HepG2 (cell line): ENCODE measurements around the gene MARVELD3. TPM values are rescaled to one million over a fixed set of nuclear protein-coding genes. Genes with fewer than 3 reads are reported as not detected.
"Not testable (repeated sequence)": the region's sequence is repeated elsewhere in the genome, so short reads cannot be mapped to it uniquely, and the experiment has no call there.

Source experiments
- ATF7 ChIP-seq, 2 experiments: fragments of 450-650 bp in 1 of 2; sonication (generic) in 1 of 2; formaldehyde crosslinking in 1 of 2; IDR thresholded peaks; 2 replicates each; pipeline versions ENCODE4 v1.4.0 to v1.6.1; 2016 to 2020; ENCODE audit warnings: antibody characterized with exemption in 1 of 2, mild to moderate bottlenecking in 1 of 2, missing genetic modification reagents in 1 of 2
- BCL6 ChIP-seq: IDR thresholded peaks from 2 replicates; pipeline ENCODE4 v1.6.1; 2016; ENCODE audit warnings: missing genetic modification reagents, missing compliant biosample characterization
- CHD4 ChIP-seq: fragments of 200-600 bp; sonication (generic); IDR thresholded peaks from 2 replicates; pipeline ENCODE4 v1.7.0; 2017; ENCODE audit warnings: mild to moderate bottlenecking, low read length, borderline replicate concordance
- FOXA1 ChIP-seq, 2 experiments: fragments of 450-650 bp in 1 of 2; sonication (generic) in 1 of 2; formaldehyde crosslinking in 1 of 2; IDR thresholded peaks; 2 replicates each; pipeline versions ENCODE4 v1.4.0 to v1.6.1; 2016 to 2020; ENCODE audit warnings: missing genetic modification reagents in 1 of 2
- FOXK2 ChIP-seq: fragments of 450-650 bp; IDR thresholded peaks from 2 replicates; pipeline ENCODE4 v1.6.1; 2016
- FOXO1 ChIP-seq: sonication (generic); formaldehyde crosslinking; IDR thresholded peaks from 2 replicates; pipeline ENCODE4 v1.4.0; 2020; ENCODE audit warnings: missing genetic modification reagents
- HNF1B ChIP-seq: sonication (generic); formaldehyde crosslinking; IDR thresholded peaks from 2 replicates; pipeline ENCODE4 v1.5.1; 2020; ENCODE audit warnings: mild to moderate bottlenecking, moderate library complexity, missing genetic modification reagents
- IRF2 ChIP-seq: IDR thresholded peaks from 2 replicates; pipeline ENCODE4 v1.6.1; 2018; ENCODE audit warnings: missing genetic modification reagents, missing compliant biosample characterization
- JUNB ChIP-seq: sonication (generic); formaldehyde crosslinking; IDR thresholded peaks from 2 replicates; pipeline ENCODE4 v1.8.0; 2022; ENCODE audit warnings: missing genetic modification reagents, mild to moderate bottlenecking, borderline replicate concordance
- NFIC ChIP-seq: IDR thresholded peaks from 2 replicates; pipeline ENCODE4 v1.6.1; 2012; ENCODE audit warnings: mild to moderate bottlenecking, low read length, inconsistent platforms
- SKI ChIP-seq: fragments of 450-650 bp; IDR thresholded peaks from one replicate; pipeline ENCODE4 v1.6.1; 2018; ENCODE audit warnings: mild to moderate bottlenecking; ENCODE audit not compliant: partially characterized antibody
- SOX13 ChIP-seq, 3 experiments: fragments of 450-650 bp in 1 of 3; sonication (generic) in 1 of 3; formaldehyde crosslinking in 1 of 3; IDR thresholded peaks in 2 of 3; conservative IDR thresholded peaks in 1 of 3; 2 replicates each; pipeline versions ENCODE4 v1.5.0 to v1.6.1; 2016 to 2020; ENCODE audit warnings: antibody characterized with exemption in 1 of 3, mild to moderate bottlenecking in 1 of 3, missing compliant biosample characterization in 1 of 3, missing genetic modification reagents in 1 of 3, moderate library complexity in 1 of 3
- SOX5 ChIP-seq: IDR thresholded peaks from 2 replicates; pipeline ENCODE4 v1.6.1; 2016; ENCODE audit warnings: borderline replicate concordance
- TARDBP ChIP-seq: sonication (generic); formaldehyde crosslinking; IDR thresholded peaks from 2 replicates; pipeline ENCODE4 v1.8.0; 2022; ENCODE audit warnings: mild to moderate bottlenecking, missing genetic modification reagents
- THAP11 ChIP-seq: IDR thresholded peaks from 2 replicates; pipeline ENCODE4 v1.6.1; 2016; ENCODE audit warnings: missing biosample characterization, missing genetic modification reagents
- ZNF652 ChIP-seq: IDR thresholded peaks from 2 replicates; pipeline ENCODE4 v1.6.1; 2016; ENCODE audit warnings: low read depth, borderline replicate concordance
- ZNF710 ChIP-seq: sonication (generic); formaldehyde crosslinking; IDR thresholded peaks from 2 replicates; pipeline ENCODE4 v1.5.0; 2020; ENCODE audit warnings: mild to moderate bottlenecking, missing genetic modification reagents, borderline replicate concordance
- polyA plus RNA-seq, 8 experiments: library from polyadenylated mRNA; depleted of rRNA in 3 of 8; stranded (reverse) in 7 of 8; unstranded in 1 of 8; fragments of >200 nt; fragmentation: Illumina TruSeq in 4 of 8; extraction: Trizol in 4 of 8; gene quantifications; 2 replicates each; pipeline versions ENCODE4 v1.2.1 to v1.2.3, GENCODE V29; 2011 to 2016; ENCODE audit warnings: low read depth in 4 of 8, missing spikeins in 1 of 8, mixed read lengths in 1 of 8; ENCODE audit not compliant: insufficient read depth in 1 of 8
- total RNA-seq, 5 experiments: library from RNA; depleted of rRNA; stranded (reverse); fragments of >200 nt; fragmentation: Illumina TruSeq; extraction: Trizol; gene quantifications; 2 replicates each; pipeline ENCODE4 v1.2.3, GENCODE V29; 2016; ENCODE audit warnings: low read depth in 1 of 5
- TF ChIP-seq, protein P1 (sequence below): sonication (generic); formaldehyde crosslinking; IDR thresholded peaks from 2 replicates; pipeline ENCODE4 v1.5.1; 2020; ENCODE audit warnings: mild to moderate bottlenecking, missing genetic modification reagents
- TF ChIP-seq, protein P2 (sequence below): sonication (generic); formaldehyde crosslinking; IDR thresholded peaks from 2 replicates; pipeline ENCODE4 v1.4.0; 2020; ENCODE audit warnings: missing genetic modification reagents, mild to moderate bottlenecking, borderline replicate concordance

Gene MARVELD3
- total and polyA plus RNA-seq, 2 of the 13 experiments (the other 11 are each of a cell fraction or from before 2014, with no cell fraction given) = 4.8 to 5.6 TPM

DNA sequence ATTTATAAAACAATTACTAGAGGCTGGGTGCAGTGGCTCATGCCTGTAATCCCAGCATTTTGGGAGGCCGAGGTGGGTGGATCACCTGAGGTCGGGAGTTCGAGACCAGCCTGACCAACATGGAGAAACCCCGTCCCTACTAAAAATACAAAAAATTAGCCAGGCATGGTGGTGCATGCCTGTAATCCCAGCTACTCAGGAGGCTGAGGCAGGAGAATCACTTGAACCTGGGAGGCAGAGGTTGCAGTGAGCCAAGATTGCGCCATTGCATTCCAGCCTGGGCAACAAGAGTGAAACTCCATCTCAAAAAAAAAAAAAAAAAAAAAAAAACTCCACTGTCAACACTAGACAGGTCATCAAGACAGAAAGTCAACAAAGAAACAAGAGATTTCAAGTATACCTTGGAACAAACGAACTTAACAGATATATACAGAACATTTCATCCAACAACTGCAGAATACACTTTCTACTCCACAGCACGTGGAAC lies 30.6 kb upstream of the MARVELD3 start (continued):
- TF ChIP-seq THAP11 (CRISPR knock-in tag) = peak; percentile 36; the same call in 1 of the 2 replicates
- peak; percentile 73 for TF ChIP-seq SKI
- peak; percentile 32; the same call in 1 of the 2 replicates for TF ChIP-seq TARDBP
- peak; percentile 99 for TF ChIP-seq FOXA1 (IDR thresholded peaks at IDR 0.05)
- peak; percentile 93 for TF ChIP-seq FOXA1 (CRISPR knock-in tag; IDR thresholded peaks at IDR 0.05)
- TF ChIP-seq HNF1B (CRISPR knock-in tag) = peak; percentile 52; the same call in 1 of the 2 replicates
- TF ChIP-seq SOX5 (CRISPR knock-in tag) = peak; percentile 87
- TF ChIP-seq IRF2 (CRISPR knock-in tag) = 0 out of 2 replicates have a peak, but pooled peaks have one; percentile 26
- peak; percentile 76 for TF ChIP-seq NFIC
- TF ChIP-seq ZNF652 (CRISPR knock-in tag) = peak; percentile 21; the same call in 1 of the 2 replicates
- peak; percentile 19; the same call in 1 of the 2 replicates for TF ChIP-seq SOX13 (IDR thresholded peaks at IDR 0.05)
- TF ChIP-seq SOX13 (CRISPR knock-in tag; conservative IDR thresholded peaks at IDR 0.05 in 1 of 2, IDR thresholded peaks at IDR 0.05 in 1 of 2) = peak in 1 of 2 experiments; percentile 82; a peak in 2 of 4 replicates
- TF ChIP-seq, protein P1, sequence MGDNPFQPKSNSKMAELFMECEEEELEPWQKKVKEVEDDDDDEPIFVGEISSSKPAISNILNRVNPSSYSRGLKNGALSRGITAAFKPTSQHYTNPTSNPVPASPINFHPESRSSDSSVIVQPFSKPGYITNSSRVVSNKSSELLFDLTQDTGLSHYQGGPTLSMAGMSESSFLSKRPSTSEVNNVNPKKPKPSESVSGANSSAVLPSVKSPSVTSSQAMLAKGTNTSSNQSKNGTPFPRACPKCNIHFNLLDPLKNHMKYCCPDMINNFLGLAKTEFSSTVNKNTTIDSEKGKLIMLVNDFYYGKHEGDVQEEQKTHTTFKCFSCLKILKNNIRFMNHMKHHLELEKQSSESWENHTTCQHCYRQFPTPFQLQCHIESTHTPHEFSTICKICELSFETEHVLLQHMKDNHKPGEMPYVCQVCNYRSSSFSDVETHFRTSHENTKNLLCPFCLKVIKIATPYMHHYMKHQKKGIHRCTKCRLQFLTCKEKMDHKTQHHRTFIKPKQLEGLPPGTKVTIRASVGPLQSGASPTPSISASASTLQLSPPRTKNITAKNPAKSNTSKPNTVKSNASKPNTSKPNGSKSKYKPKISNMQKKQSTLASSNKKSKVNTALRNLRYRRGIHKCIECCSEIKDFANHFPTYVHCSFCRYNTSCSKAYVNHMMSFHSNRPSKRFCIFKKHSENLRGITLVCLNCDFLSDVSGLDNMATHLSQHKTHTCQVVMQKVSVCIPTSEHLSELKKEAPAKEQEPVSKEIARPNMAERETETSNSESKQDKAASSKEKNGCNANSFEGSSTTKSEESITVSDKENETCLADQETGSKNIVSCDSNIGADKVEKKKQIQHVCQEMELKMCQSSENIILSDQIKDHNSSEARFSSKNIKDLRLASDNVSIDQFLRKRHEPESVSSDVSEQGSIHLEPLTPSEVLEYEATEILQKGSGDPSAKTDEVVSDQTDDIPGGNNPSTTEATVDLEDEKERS (CRISPR knock-in tag) = peak; percentile 97
- peak; percentile 60; the same call in 1 of the 2 replicates for TF ChIP-seq ZNF710
- TF ChIP-seq FOXK2 = peak; percentile 98
- peak; percentile 83 for TF ChIP-seq ATF7 (IDR thresholded peaks at IDR 0.05)
- TF ChIP-seq ATF7 (CRISPR knock-in tag; IDR thresholded peaks at IDR 0.05) = not testable (repeated sequence)
- peak; percentile 53; the same call in 1 of the 2 replicates for TF ChIP-seq BCL6 (CRISPR knock-in tag)
- TF ChIP-seq, protein P2, sequence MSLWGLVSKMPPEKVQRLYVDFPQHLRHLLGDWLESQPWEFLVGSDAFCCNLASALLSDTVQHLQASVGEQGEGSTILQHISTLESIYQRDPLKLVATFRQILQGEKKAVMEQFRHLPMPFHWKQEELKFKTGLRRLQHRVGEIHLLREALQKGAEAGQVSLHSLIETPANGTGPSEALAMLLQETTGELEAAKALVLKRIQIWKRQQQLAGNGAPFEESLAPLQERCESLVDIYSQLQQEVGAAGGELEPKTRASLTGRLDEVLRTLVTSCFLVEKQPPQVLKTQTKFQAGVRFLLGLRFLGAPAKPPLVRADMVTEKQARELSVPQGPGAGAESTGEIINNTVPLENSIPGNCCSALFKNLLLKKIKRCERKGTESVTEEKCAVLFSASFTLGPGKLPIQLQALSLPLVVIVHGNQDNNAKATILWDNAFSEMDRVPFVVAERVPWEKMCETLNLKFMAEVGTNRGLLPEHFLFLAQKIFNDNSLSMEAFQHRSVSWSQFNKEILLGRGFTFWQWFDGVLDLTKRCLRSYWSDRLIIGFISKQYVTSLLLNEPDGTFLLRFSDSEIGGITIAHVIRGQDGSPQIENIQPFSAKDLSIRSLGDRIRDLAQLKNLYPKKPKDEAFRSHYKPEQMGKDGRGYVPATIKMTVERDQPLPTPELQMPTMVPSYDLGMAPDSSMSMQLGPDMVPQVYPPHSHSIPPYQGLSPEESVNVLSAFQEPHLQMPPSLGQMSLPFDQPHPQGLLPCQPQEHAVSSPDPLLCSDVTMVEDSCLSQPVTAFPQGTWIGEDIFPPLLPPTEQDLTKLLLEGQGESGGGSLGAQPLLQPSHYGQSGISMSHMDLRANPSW (CRISPR knock-in tag) = 0 out of 2 replicates have a peak, but pooled peaks have one; percentile 55
- TF ChIP-seq FOXO1 (CRISPR knock-in tag) = peak; percentile 59
- peak; percentile 64; the same call in 1 of the 2 replicates for TF ChIP-seq CHD4
- peak; percentile 74; the same call in 1 of the 2 replicates for TF ChIP-seq JUNB (CRISPR knock-in tag)
